ENCODE results near the gene GDF10. TPM values are rescaled to one million over a fixed set of nuclear protein-coding genes. Genes with fewer than 3 reads are reported as not detected.

GDF10 gene
- total and polyA plus RNA-seq, 2 of the 8 experiments (the other 6 are each of a cell fraction or from before 2014, with no cell fraction given): 0.19 to 0.32 TPM

- TF ChIP-seq CBX5 (IDR thresholded peaks at IDR 0.05; ENCODE audit: low read depth, low read length) (no peak), YY1 (IDR thresholded peaks at IDR 0.05; ENCODE audit: low read depth, low read length) (no peak), FOSL1 (IDR thresholded peaks at IDR 0.05; ENCODE audit: insufficient read depth, low read depth, low read length) (no peak), POLR2AphosphoS5 (IDR thresholded peaks at IDR 0.05; ENCODE audit: low read depth, low read length) (no peak), SIRT6 (IDR thresholded peaks at IDR 0.05; ENCODE audit: low read length) (no peak), CBX8 (IDR thresholded peaks at IDR 0.05; ENCODE audit: borderline replicate concordance, low read depth, low read length) (no peak), NRF1 (IDR thresholded peaks at IDR 0.05; ENCODE audit: low read depth, low read length) (no peak)
These were observed 62.2 kb downstream of the GDF10 start (continued) for GRCh38 chr10:47362199-47362598.

Other genes with a start within 250 kb of the GDF10 start
- not detected in 2 replicates for gene GDF2, start 22.3 kb downstream of the GDF10 start, total RNA-seq (2021; fragmentation: NEBNext Ultra II Directional; extraction: Animal tissue kit (Norgen Biotek cat#: 25700))
- gene GDF2, start 22.3 kb downstream of the GDF10 start, polyA plus RNA-seq (2011; rRNA removed): not detected in 2 replicates
- gene RBP3, start 48.2 kb downstream of the GDF10 start, total RNA-seq (2021; fragmentation: NEBNext Ultra II Directional; extraction: Animal tissue kit (Norgen Biotek cat#: 25700)): not detected in 2 replicates
- gene RBP3, start 48.2 kb downstream of the GDF10 start, polyA plus RNA-seq (2011; rRNA removed): not detected in 2 replicates
- gene ZNF488, start 84.1 kb downstream of the GDF10 start, total RNA-seq (2021; fragmentation: NEBNext Ultra II Directional; extraction: Animal tissue kit (Norgen Biotek cat#: 25700)): 7.7 and 7.9 TPM in 2 replicates
- gene ZNF488, start 84.1 kb downstream of the GDF10 start, polyA plus RNA-seq (2011; rRNA removed): 9.6 and 11.4 TPM in 2 replicates
- not detected in 2 replicates for gene ANXA8, start 183.9 kb downstream of the GDF10 start, total RNA-seq (2021; fragmentation: NEBNext Ultra II Directional; extraction: Animal tissue kit (Norgen Biotek cat#: 25700))
- gene ANXA8, start 183.9 kb downstream of the GDF10 start, polyA plus RNA-seq (2011; rRNA removed): 0.15 and 0.30 TPM in 2 replicates
- gene FAM25G, start 191.5 kb downstream of the GDF10 start, total RNA-seq (2021; fragmentation: NEBNext Ultra II Directional; extraction: Animal tissue kit (Norgen Biotek cat#: 25700)): not detected in 2 replicates
- not detected in 2 replicates for gene FAM25G, start 191.5 kb downstream of the GDF10 start, polyA plus RNA-seq (2011; rRNA removed)
- gene AGAP9, start 223.4 kb downstream of the GDF10 start, total RNA-seq (2021; fragmentation: NEBNext Ultra II Directional; extraction: Animal tissue kit (Norgen Biotek cat#: 25700)): 7.2 and 7.7 TPM in 2 replicates
- 9.3 and 10.9 TPM in 2 replicates for gene AGAP9, start 223.4 kb downstream of the GDF10 start, polyA plus RNA-seq (2011; rRNA removed)